Neural progenitor cell (in vitro differentiated cells): ENCODE data around the gene AXDND1.

ENCODE experiments used
- CTCF ChIP-seq: fragments of 200-600 bp; sonication (generic); IDR thresholded peaks from 2 replicates; pipeline ENCODE4 v1.5.1; 2017; ENCODE audit warnings: antibody characterized with exemption, mild to moderate bottlenecking
- EZH2phosphoT487 ChIP-seq: fragments of 200-600 bp; sonication (generic); IDR thresholded peaks from 2 replicates; pipeline ENCODE4 v1.6.1; 2017; ENCODE audit warnings: antibody characterized with exemption

- TF ChIP-seq CTCF (no peak), EZH2phosphoT487 (no peak)
These were observed 112.6 kb downstream of the AXDND1 start for GRCh38 chr1:179478370-179478769.
